GM13977 (cell line): ENCODE measurements around the gene PTRHD1.
"Not testable (repeated sequence)": the region's sequence is repeated elsewhere in the genome, so short reads cannot be mapped to it uniquely, and the experiment has no call there.

Experiments
- DNase-seq: peaks from one replicate; pipeline ENCODE4 v3.0.0; 2012; ENCODE audit warnings: low spot score
- in situ Hi-C: fragments of 300-500 bp; cut with MboI; formaldehyde crosslinking; loops from one replicate; pipeline ENCODE4 v1.12.0; 2022; ENCODE audit warnings: low sequenced_read_pairs, low pct_unique_long_range_greater_than_20kb, mixed read lengths, inconsistent platforms; ENCODE audit not compliant: unreplicated experiment
- TF ChIP-seq, protein P1 (sequence below): IDR thresholded peaks from 2 replicates; pipeline ENCODE4 v1.5.1; 2012; ENCODE audit warnings: mild to moderate bottlenecking, control low read depth; ENCODE audit not compliant: insufficient read depth; ENCODE audit errors: extremely low read depth, missing control alignments

Gene PTRHD1

DNA sequence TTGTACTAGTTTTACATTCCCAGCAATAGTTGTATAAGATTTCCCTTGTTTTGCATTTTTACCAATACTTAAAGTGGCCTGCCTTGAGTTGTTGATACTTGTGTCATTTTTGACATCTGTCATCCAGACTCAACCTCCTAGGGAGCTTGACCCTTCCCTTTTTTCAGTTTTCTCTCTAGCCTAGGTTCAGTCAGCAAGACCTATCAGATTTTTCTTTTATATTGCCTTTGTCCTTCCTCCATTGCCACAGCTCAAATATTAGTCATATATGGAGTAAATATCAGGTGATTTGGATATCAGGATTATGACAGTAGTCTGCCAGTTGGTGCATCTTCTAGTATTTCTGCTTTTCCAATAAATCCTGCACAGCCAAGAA, 13.5 kb upstream of the PTRHD1 start:
- TF ChIP-seq, protein P1, sequence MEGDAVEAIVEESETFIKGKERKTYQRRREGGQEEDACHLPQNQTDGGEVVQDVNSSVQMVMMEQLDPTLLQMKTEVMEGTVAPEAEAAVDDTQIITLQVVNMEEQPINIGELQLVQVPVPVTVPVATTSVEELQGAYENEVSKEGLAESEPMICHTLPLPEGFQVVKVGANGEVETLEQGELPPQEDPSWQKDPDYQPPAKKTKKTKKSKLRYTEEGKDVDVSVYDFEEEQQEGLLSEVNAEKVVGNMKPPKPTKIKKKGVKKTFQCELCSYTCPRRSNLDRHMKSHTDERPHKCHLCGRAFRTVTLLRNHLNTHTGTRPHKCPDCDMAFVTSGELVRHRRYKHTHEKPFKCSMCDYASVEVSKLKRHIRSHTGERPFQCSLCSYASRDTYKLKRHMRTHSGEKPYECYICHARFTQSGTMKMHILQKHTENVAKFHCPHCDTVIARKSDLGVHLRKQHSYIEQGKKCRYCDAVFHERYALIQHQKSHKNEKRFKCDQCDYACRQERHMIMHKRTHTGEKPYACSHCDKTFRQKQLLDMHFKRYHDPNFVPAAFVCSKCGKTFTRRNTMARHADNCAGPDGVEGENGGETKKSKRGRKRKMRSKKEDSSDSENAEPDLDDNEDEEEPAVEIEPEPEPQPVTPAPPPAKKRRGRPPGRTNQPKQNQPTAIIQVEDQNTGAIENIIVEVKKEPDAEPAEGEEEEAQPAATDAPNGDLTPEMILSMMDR: no peak
- DNase-seq: no peak
- in situ Hi-C loops: no loop called here

DNA sequence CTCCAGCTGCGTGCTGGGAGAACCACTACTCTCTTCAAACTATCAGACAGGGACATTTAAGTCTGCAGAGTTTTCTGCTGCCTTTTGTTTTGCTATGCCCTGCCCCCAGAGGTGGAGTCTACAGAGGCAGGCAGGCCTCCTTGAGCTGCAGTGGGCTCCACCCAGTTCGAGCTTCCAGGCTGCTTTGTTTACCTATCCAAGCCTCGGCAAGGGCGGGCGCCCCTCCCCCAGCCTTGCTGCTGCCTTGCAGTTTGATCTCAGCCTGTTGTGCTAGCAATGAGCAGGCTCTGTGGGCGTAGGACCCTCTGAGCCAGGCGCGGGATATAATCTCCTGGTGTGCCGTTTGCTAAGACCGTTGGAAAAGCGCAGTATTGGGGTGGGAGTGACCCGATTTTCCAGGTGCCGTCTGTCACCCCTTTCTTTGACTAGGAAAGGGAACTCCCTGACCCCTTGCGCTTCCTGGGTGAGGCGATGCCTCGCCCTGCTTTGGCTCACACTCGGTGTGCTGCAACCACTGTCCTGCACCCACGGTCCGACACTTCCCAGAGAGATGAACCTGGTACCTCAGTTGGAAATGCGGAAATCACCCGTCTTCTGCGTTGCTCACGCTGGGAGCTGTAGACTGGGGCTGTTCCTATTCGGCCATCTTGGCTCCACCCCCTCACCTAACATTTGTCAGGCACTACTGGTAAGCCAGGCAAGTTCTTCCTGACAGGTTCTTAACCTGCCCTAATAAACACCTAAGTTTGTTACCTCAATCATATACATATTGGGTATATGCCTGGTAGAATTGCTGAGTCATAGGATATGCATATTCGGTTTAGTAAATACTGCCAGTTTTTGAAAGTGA, 12.8 kb upstream of the PTRHD1 start:
- in situ Hi-C loops, DNase-seq: not testable (repeated sequence)

GRCh38 chr2:24800487-24800886, 7.3 kb upstream of the PTRHD1 start:
- DNase-seq, in situ Hi-C loops: not testable (repeated sequence)

GRCh38 chr2:24797644-24798043, 4.5 kb upstream of the PTRHD1 start:
- no peak for DNase-seq
- TF ChIP-seq, protein P1: no peak
- in situ Hi-C loops: loop anchor here (25.0 kb wide), 1 partner anchor 185 kb away; no protein-coding TSS in a partner anchor

GRCh38 chr2:24793761-24794435, 707 bp upstream of the PTRHD1 start:
- TF ChIP-seq, protein P1: no peak
- DNase-seq: peak; percentile 28
- in situ Hi-C loops: loop anchor here (25.0 kb wide), 1 partner anchor 182 kb away; no protein-coding TSS in a partner anchor

DNA sequence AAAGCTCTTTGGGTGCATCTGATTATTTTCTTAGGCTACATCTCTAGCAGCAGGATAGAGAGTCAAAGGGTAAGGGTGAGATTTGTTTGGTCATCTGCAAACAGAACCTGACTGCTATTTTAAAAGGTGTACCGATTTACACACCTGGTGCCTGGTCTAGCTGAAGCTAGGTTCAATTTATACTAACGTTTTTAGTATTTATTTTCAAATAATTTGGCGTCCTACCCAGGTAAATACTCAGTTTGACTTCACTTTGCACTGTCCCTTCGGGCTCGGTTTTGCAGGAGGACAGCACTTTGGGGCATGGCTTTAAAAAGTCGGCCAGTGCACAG, 683 bp downstream of the PTRHD1 start:
- TF ChIP-seq, protein P1: no peak
- in situ Hi-C loops: loop anchor here (25.0 kb wide), 1 partner anchor 180 kb away; no protein-coding TSS in a partner anchor
- DNase-seq: no peak

DNA sequence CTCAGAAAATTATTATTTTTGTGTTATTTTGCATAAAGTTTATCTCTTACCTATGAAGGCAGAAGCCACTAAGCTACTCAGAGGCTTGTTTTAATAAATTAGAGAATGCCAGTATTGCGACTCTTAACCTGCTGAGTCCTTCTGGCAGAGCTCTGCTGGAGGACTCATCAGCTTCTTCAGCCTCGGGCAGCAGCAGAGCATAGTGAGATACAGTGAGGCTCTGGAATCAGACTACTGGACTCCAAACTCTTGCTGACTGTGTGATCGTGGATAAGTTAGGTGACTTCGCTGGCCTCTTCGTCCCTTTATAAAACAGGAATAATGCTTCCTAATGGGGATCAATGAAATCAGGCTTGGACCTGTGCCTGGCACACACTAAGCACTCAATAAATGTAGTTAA, 1.7 kb downstream of the PTRHD1 start:
- in situ Hi-C loops: loop anchor here (25.0 kb wide), 1 partner anchor 179 kb away; no protein-coding TSS in a partner anchor
- TF ChIP-seq, protein P1: no peak
- no peak for DNase-seq
